Mesendoderm (in vitro differentiated cells): ENCODE data around the gene NXF1.

Source experiments
- DNase-seq: peaks from one replicate; pipeline ENCODE4 v3.0.0; 2013
- H2AK5ac ChIP-seq: 2 replicates; pipeline ENCODE4 v1.6.1; 2013; ENCODE audit warnings: low read length, inconsistent platforms
- H2BK120ac ChIP-seq: 2 replicates; pipeline ENCODE4 v1.6.1; 2013; ENCODE audit warnings: low read depth, mild to moderate bottlenecking, low read length, moderate library complexity, mixed read lengths
- H2BK15ac ChIP-seq: replicated peaks from 2 replicates; pipeline ENCODE4 v1.6.1; 2013; ENCODE audit warnings: low read depth, mild to moderate bottlenecking, moderate library complexity
- H2BK5ac ChIP-seq: 2 replicates; pipeline ENCODE4 v1.6.1; 2013; ENCODE audit warnings: low read length, inconsistent platforms
- H3K18ac ChIP-seq: 2 replicates; pipeline ENCODE4 v1.6.1; 2013; ENCODE audit warnings: mild to moderate bottlenecking, low read length, mixed read lengths
- H3K23ac ChIP-seq: one replicate; pipeline ENCODE4 v1.6.1; 2013; ENCODE audit warnings: low read length
- H3K27ac ChIP-seq: 2 replicates; pipeline ENCODE4 v1.5.1; 2013; ENCODE audit warnings: low read depth, mild to moderate bottlenecking, inconsistent platforms, low read length, moderate library complexity
- H3K27me3 ChIP-seq: 2 replicates; pipeline ENCODE4 v1.6.1; 2013; ENCODE audit warnings: low read length, control low read depth, mild to moderate bottlenecking, inconsistent platforms; ENCODE audit not compliant: insufficient read depth, poor library complexity
- H3K36me3 ChIP-seq: 2 replicates; pipeline ENCODE4 v1.6.1; 2013; ENCODE audit warnings: low read length, inconsistent platforms; ENCODE audit not compliant: control insufficient read depth, insufficient read depth
- H3K4ac ChIP-seq: one replicate; pipeline ENCODE4 v1.6.1; 2013; ENCODE audit warnings: low read depth, mild to moderate bottlenecking, low read length, moderate library complexity
- H3K4me1 ChIP-seq: 2 replicates; pipeline ENCODE4 v1.6.1; 2013; ENCODE audit warnings: low read depth, low read length, inconsistent platforms; ENCODE audit not compliant: control insufficient read depth
- H3K4me2 ChIP-seq: 2 replicates; pipeline ENCODE4 v1.6.1; 2013; ENCODE audit warnings: low read length
- H3K4me3 ChIP-seq: 2 replicates; pipeline ENCODE4 v1.5.1; 2013; ENCODE audit warnings: mild to moderate bottlenecking, low read length
- H3K56ac ChIP-seq: one replicate; pipeline ENCODE4 v1.6.1; 2013; ENCODE audit warnings: low read length
- H3K79me1 ChIP-seq: 2 replicates; pipeline ENCODE4 v1.6.1; 2013; ENCODE audit warnings: low read length, inconsistent platforms
- H3K79me2 ChIP-seq: 2 replicates; pipeline ENCODE4 v1.6.1; 2013; ENCODE audit warnings: mild to moderate bottlenecking, low read length; ENCODE audit not compliant: control insufficient read depth, insufficient read depth
- H3K9ac ChIP-seq: 2 replicates; pipeline ENCODE4 v1.6.1; 2013; ENCODE audit warnings: low read length, inconsistent platforms
- H4K5ac ChIP-seq: one replicate; pipeline ENCODE4 v1.6.1; 2013; ENCODE audit warnings: low read length
- H4K8ac ChIP-seq: one replicate; pipeline ENCODE4 v1.6.1; 2013; ENCODE audit warnings: low read depth, mild to moderate bottlenecking, control low read depth, low read length, moderate library complexity
- WGBS: extraction: QIAGEN DNeasy Blood & Tissue Kit; methylation state at CpG from one replicate; pipeline ENCODE4 v1.1.7; 2013; ENCODE audit warnings: low lambda C conversion rate, missing lambda C conversion rate; ENCODE audit not compliant: insufficient coverage; ENCODE audit errors: extremely low coverage; 5-methylcytosine and 5-hydroxymethylcytosine counted together

Gene NXF1

DNA sequence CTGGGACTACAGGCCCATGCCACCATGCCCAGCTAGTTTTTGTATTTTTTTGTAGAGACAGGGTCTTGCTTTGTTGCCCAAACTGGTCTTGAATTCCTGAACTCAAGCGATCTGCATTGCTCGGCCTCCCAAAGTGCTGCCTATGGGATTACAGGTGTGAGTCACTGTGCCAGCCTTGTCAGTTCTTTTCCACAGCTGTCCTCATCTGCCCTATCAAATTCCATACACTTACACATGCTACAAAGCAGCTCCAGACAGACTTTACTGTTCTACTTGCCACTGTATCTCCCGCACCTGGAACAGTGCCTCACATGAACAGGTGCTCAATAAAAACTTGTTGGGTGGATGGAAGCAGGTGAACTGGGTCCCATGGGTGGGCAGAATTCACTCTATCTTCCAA is 18.4 kb upstream of the NXF1 start:
- Histone ChIP-seq H3K27ac (no peak overlapping the region), H2AK5ac (no peak overlapping the region), H3K4ac (no peak overlapping the region), H3K4me1 (no peaks in the 10 kb centered on the region), H2BK120ac (no peak overlapping the region), H3K4me3 (no peak overlapping the region), H4K8ac (no peak overlapping the region), H3K23ac (no peak overlapping the region), H3K56ac (no peak overlapping the region), H2BK5ac (no peak overlapping the region), H3K18ac (no peak overlapping the region), H3K27me3 (no peaks in the 10 kb centered on the region), H4K5ac (no peak overlapping the region), H3K4me2 (no peak overlapping the region), H3K79me2 (no peaks in the 10 kb centered on the region), H3K36me3 (peaks cover 10% of the 10 kb centered on the region), H2BK15ac (no peak overlapping the region), H3K9ac (no peak overlapping the region), H3K79me1 (peaks cover 2% of the 10 kb centered on the region)
- DNase-seq, result no peak
- WGBS, result no CpG with 5 or more reads among the region's 3 CpGs

DNA sequence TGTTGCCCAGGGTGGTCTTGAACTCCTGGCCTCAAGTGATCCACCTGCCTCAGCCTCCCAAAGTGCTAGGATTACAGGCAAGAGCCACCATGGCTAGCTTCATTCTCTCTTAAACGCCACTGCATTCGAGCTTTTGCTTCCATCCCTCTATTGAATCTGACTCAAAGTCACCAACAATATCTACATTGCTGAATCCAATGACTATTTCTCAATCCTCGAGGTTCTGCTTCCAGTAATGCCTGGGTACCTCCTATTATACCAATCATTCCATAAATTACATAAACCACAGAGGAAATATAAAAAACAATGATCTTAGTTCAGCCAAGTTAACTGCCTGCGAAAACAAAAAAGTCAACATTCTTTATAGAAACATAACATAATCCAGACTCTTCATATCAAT is 11.9 kb upstream of the NXF1 start:
- H2BK120ac ChIP-seq, result no peak overlapping the region
- H3K4me3 ChIP-seq, result no peak overlapping the region
- H3K4me2 ChIP-seq, result no peak overlapping the region
- DNase-seq, result no peak
- no peak overlapping the region for H4K8ac ChIP-seq
- H3K4ac ChIP-seq, result no peak overlapping the region
- no peak overlapping the region for H3K56ac ChIP-seq
- H2BK5ac ChIP-seq, result no peak overlapping the region
- H3K79me1 ChIP-seq, result no peaks in the 10 kb centered on the region
- H3K27me3 ChIP-seq, result no peaks in the 10 kb centered on the region
- no peaks in the 10 kb centered on the region for H3K79me2 ChIP-seq
- no peaks in the 10 kb centered on the region for H3K4me1 ChIP-seq
- WGBS, result no CpG with 5 or more reads among the region's 4 CpGs
- H3K18ac ChIP-seq, result no peak overlapping the region
- H3K27ac ChIP-seq, result no peak overlapping the region
- no peak overlapping the region for H2AK5ac ChIP-seq
- H3K23ac ChIP-seq, result no peak overlapping the region
- no peak overlapping the region for H4K5ac ChIP-seq
- H3K36me3 ChIP-seq, result no peaks in the 10 kb centered on the region
- no peak overlapping the region for H3K9ac ChIP-seq
- H2BK15ac ChIP-seq, result no peak overlapping the region

DNA sequence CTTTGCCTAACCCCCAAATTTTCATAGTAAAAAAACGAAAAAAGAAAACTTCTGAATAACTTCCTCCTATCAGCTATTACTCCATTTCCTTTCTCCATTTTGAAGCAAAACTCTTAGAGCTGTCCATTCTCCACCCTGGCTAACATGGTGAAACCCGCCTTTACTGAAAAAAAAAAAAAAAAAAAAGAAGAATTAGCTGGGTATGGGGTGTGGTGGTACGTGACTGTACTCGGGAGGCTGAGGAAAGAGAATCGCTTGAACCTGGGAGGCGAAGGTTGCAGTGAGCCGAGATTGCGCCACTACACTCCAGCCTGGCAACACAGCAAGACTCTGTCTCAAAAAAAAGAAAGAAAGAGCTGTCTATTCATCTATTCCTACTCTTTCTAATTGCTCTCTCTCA is 11.3 kb upstream of the NXF1 start:
- H3K4me2 ChIP-seq, result no peak overlapping the region
- no peaks in the 10 kb centered on the region for H3K36me3 ChIP-seq
- H3K18ac ChIP-seq, result no peak overlapping the region
- no peak overlapping the region for H3K4me3 ChIP-seq
- no peak overlapping the region for H2BK5ac ChIP-seq
- no peaks in the 10 kb centered on the region for H3K27me3 ChIP-seq
- H3K23ac ChIP-seq, result no peak overlapping the region
- no peak overlapping the region for H3K56ac ChIP-seq
- no peak overlapping the region for H3K9ac ChIP-seq
- H2BK15ac ChIP-seq, result no peak overlapping the region
- no peak overlapping the region for H2AK5ac ChIP-seq
- no peak overlapping the region for H2BK120ac ChIP-seq
- no peak overlapping the region for H3K4ac ChIP-seq
- H3K79me1 ChIP-seq, result no peaks in the 10 kb centered on the region
- no peak overlapping the region for H4K8ac ChIP-seq
- no peak overlapping the region for H4K5ac ChIP-seq
- H3K27ac ChIP-seq, result no peak overlapping the region
- no peaks in the 10 kb centered on the region for H3K4me1 ChIP-seq
- no peak for DNase-seq
- WGBS, result no CpG with 5 or more reads among the region's 8 CpGs
- no peaks in the 10 kb centered on the region for H3K79me2 ChIP-seq

DNA sequence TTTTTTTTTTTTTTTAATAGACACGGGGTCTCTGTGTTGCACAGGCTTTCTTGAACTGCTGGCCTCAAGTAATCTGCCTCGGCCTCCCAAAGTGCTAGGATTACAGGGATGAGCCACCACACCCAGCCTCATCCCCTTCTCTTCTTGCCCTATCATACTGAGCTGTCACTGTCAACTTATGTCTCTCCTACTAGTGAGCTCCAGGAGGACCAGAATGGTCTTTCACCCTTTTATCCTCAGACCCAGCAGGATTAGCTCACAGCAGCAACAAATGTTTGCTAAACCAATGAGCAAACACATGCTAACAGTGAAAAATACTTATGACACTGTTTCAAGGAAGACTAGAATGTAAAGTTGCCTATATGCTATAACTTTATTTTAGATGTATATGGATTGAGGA is 6.4 kb upstream of the NXF1 start:
- Histone ChIP-seq H3K4me2 (no peak overlapping the region), H3K79me1 (no peaks in the 10 kb centered on the region), H2BK15ac (no peak overlapping the region), H4K8ac (no peak overlapping the region), H3K4ac (no peak overlapping the region), H3K27ac (no peak overlapping the region), H4K5ac (no peak overlapping the region), H3K23ac (no peak overlapping the region), H3K27me3 (no peaks in the 10 kb centered on the region), H2AK5ac (no peak overlapping the region), H3K9ac (no peak overlapping the region), H2BK120ac (no peak overlapping the region), H3K18ac (no peak overlapping the region), H3K79me2 (no peaks in the 10 kb centered on the region), H3K4me3 (no peak overlapping the region), H2BK5ac (no peak overlapping the region), H3K56ac (no peak overlapping the region), H3K4me1 (no peaks in the 10 kb centered on the region), H3K36me3 (no peaks in the 10 kb centered on the region)
- no peak for DNase-seq
- WGBS, result no CpG with 5 or more reads among the region's 2 CpGs

DNA sequence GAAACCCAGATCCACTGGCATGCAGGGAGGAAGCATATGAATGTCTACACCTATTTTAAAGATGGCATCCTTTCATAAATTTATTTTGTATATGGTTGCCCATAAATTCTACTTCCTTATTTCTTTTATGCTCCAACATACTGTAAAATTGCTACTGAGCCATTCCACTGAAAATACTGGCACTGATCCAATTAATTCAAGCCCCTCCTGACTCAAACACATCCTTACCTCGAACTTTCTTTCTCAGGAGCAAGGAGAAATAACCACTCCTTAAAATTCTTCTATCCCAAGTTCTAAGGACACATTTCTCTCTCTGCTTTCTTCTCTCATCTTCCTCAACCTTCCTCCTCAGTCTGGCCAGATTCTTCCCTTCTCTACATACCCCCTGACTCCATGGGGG is 5.5 kb upstream of the NXF1 start:
- Histone ChIP-seq H3K4me3 (no peak overlapping the region), H3K23ac (no peak overlapping the region), H4K5ac (no peak overlapping the region), H3K79me1 (no peaks in the 10 kb centered on the region), H3K27me3 (no peaks in the 10 kb centered on the region), H3K9ac (no peak overlapping the region), H2AK5ac (no peak overlapping the region), H3K4me2 (no peak overlapping the region), H2BK5ac (no peak overlapping the region), H3K27ac (no peak overlapping the region), H3K18ac (no peak overlapping the region), H4K8ac (no peak overlapping the region), H3K36me3 (no peaks in the 10 kb centered on the region), H3K56ac (no peak overlapping the region), H2BK15ac (no peak overlapping the region), H3K79me2 (no peaks in the 10 kb centered on the region), H3K4ac (no peak overlapping the region), H2BK120ac (no peak overlapping the region), H3K4me1 (peaks cover 6% of the 10 kb centered on the region)
- no CpG with 5 or more reads among the region's 1 CpG for WGBS
- no peak for DNase-seq

DNA sequence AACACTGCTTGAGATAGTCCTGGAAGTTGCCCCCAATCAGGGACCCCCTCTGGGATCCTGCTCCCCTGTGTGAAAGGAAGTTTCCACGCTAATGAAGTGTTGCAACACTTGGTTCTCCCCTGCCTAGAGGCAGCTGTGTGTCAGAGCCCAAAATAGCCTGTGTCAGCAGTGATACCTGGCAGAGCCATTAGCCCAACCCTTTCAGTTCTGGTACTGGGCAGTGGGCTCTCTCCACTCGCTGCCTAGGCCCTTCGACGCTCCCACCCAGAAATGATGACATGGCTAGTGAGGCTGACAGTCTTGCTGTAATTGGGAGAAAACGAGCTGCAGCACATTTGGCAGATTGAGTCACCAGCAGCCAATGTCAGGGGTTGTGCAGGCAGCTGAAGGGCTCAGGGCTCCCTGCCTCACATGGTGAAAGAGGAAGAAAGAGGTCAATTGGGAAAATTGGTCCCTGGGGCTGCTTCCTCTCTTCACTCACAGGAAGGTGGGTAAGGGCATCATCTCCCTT is 1.4 kb upstream of the NXF1 start:
- no peaks in the 10 kb centered on the region for H3K27me3 ChIP-seq
- no peak overlapping the region for H2BK120ac ChIP-seq
- no peak overlapping the region for H2BK5ac ChIP-seq
- H4K8ac ChIP-seq, result no peak overlapping the region
- no peak overlapping the region for H3K27ac ChIP-seq
- WGBS, result no CpG with 5 or more reads among the region's 5 CpGs
- H3K4me1 ChIP-seq, result peaks cover 9% of the 10 kb centered on the region
- no peak overlapping the region for H4K5ac ChIP-seq
- peaks cover 18% of the 10 kb centered on the region for H3K79me2 ChIP-seq
- DNase-seq, result peak; percentile 67
- no peak overlapping the region for H2BK15ac ChIP-seq
- H3K4ac ChIP-seq, result no peak overlapping the region
- H2AK5ac ChIP-seq, result no peak overlapping the region
- peaks cover 12% of the 10 kb centered on the region for H3K79me1 ChIP-seq
- H3K56ac ChIP-seq, result no peak overlapping the region
- H3K36me3 ChIP-seq, result peaks cover 2% of the 10 kb centered on the region
- no peak overlapping the region for H3K18ac ChIP-seq
- no peak overlapping the region for H3K4me3 ChIP-seq
- no peak overlapping the region for H3K23ac ChIP-seq
- no peak overlapping the region for H3K4me2 ChIP-seq
- no peak overlapping the region for H3K9ac ChIP-seq
